HG03460 (cell line): ENCODE measurements around the gene MRPL40.

Experiments
- ATAC-seq: cut with Tn5 transposase; IDR thresholded peaks from one replicate; pipeline ENCODE4 v1.9.1; 2021; ENCODE audit not compliant: unreplicated experiment

MRPL40 gene

GRCh38 chr22:19461506-19461905, 29.2 kb downstream of the MRPL40 start:
- ATAC-seq, result no peak

GRCh38 chr22:19463008-19463407, 30.7 kb downstream of the MRPL40 start:
- no peak for ATAC-seq

GRCh38 chr22:19463491-19464469, 31.4 kb downstream of the MRPL40 start:
- ATAC-seq, result no peak

- ATAC-seq, result no peak
Observed at GRCh38 chr22:19464546-19464945, 32.2 kb downstream of the MRPL40 start.

GRCh38 chr22:19464975-19465374, 32.6 kb downstream of the MRPL40 start:
- no peak for ATAC-seq

GRCh38 chr22:19466126-19466716, 33.9 kb downstream of the MRPL40 start:
- ATAC-seq, result no peak

- ATAC-seq, result no peak
Observed at GRCh38 chr22:19466848-19467752, 34.8 kb downstream of the MRPL40 start.

GRCh38 chr22:19467912-19468311, 35.6 kb downstream of the MRPL40 start:
- no peak for ATAC-seq

GRCh38 chr22:19469421-19469820, 37.1 kb downstream of the MRPL40 start:
- no peak for ATAC-seq

GRCh38 chr22:19470010-19470409, 37.7 kb downstream of the MRPL40 start:
- no peak for ATAC-seq

- no peak for ATAC-seq
Observed at GRCh38 chr22:19471572-19471971, 39.2 kb downstream of the MRPL40 start.

GRCh38 chr22:19472233-19472632, 39.9 kb downstream of the MRPL40 start:
- no peak for ATAC-seq

GRCh38 chr22:19473578-19473977, 41.2 kb downstream of the MRPL40 start:
- ATAC-seq, result no peak

GRCh38 chr22:19476023-19476422, 43.7 kb downstream of the MRPL40 start:
- no peak for ATAC-seq

GRCh38 chr22:19477321-19478044, 45.1 kb downstream of the MRPL40 start:
- no peak for ATAC-seq

- ATAC-seq, result no peak
Observed at GRCh38 chr22:19478045-19478900, 45.9 kb downstream of the MRPL40 start.

- peak; percentile 36 for ATAC-seq
Observed at GRCh38 chr22:19478901-19479354, 46.6 kb downstream of the MRPL40 start, which contains the start of gene UFD1. TSS of gene UFD1 (minus strand) at chr22:19479193. CDS start at chr22:19479085, 108 bp downstream.

- ATAC-seq, result peak; percentile 82
Observed at GRCh38 chr22:19479355-19480172, 47.2 kb downstream of the MRPL40 start, which contains the start of gene CDC45. TSS of gene CDC45 (plus strand) at chr22:19479920. CDS start at chr22:19479969, 49 bp downstream.
